DOHH2 (cell line): ENCODE data around the gene PELI2.

Experiments used
- H3F3A ChIP-seq: fragments of 200-600 bp; sonication (generic), shearing (Covaris generic); 2 replicates; pipeline ENCODE4 v1.6.0; 2016; ENCODE audit warnings: antibody characterized with exemption, mild to moderate bottlenecking; ENCODE audit not compliant: control insufficient read depth, insufficient read depth
- H3K27ac ChIP-seq: fragments of 200-600 bp; sonication (generic); 2 replicates; pipeline ENCODE4 v1.5.1; 2014; ENCODE audit warnings: low read depth, mild to moderate bottlenecking, low read length, moderate library complexity
- H3K27me3 ChIP-seq: fragments of 200-600 bp; sonication (generic); 2 replicates; pipeline ENCODE4 v1.6.1; 2014; ENCODE audit warnings: mild to moderate bottlenecking, low read length, mixed read lengths; ENCODE audit not compliant: control insufficient read depth
- H3K36me3 ChIP-seq: fragments of 200-600 bp; sonication (generic); 2 replicates; pipeline ENCODE4 v1.6.1; 2014; ENCODE audit warnings: mild to moderate bottlenecking, low read length, moderate library complexity, mixed read lengths; ENCODE audit not compliant: control insufficient read depth
- H3K4me1 ChIP-seq: fragments of 200-600 bp; sonication (generic); 2 replicates; pipeline ENCODE4 v1.6.1; 2014; ENCODE audit warnings: mild to moderate bottlenecking, low read length, mixed read lengths; ENCODE audit not compliant: control insufficient read depth
- H3K4me2 ChIP-seq: fragments of 200-600 bp; sonication (generic); 2 replicates; pipeline ENCODE4 v1.6.0; 2014; ENCODE audit warnings: mild to moderate bottlenecking, low read length, moderate library complexity
- H3K4me3 ChIP-seq: fragments of 200-600 bp; sonication (generic); 2 replicates; pipeline ENCODE4 v1.5.1; 2014; ENCODE audit warnings: mild to moderate bottlenecking, low read length, mixed read lengths
- H3K79me2 ChIP-seq: fragments of 200-600 bp; sonication (generic); 2 replicates; pipeline ENCODE4 v1.6.1; 2014; ENCODE audit warnings: mild to moderate bottlenecking, low read length, mixed read lengths; ENCODE audit not compliant: control insufficient read depth
- H3K9me2 ChIP-seq: fragments of 200-600 bp; sonication (generic); replicated peaks from 2 replicates; pipeline ENCODE4 v1.6.1; 2014; ENCODE audit warnings: mild to moderate bottlenecking, low read length, mixed read lengths; ENCODE audit not compliant: control insufficient read depth
- H3K9me3 ChIP-seq: fragments of 200-600 bp; sonication (generic); 2 replicates; pipeline ENCODE4 v1.6.1; 2014; ENCODE audit warnings: antibody characterized with exemption, low read length, mixed read lengths; ENCODE audit not compliant: control insufficient read depth, insufficient read depth
- H4K20me1 ChIP-seq: fragments of 200-600 bp; sonication (generic); 2 replicates; pipeline ENCODE4 v1.6.0; 2014; ENCODE audit warnings: low read depth, mild to moderate bottlenecking, antibody characterized with exemption, low read length, moderate library complexity; ENCODE audit not compliant: control insufficient read depth, insufficient read depth
- EZH2phosphoT487 ChIP-seq: fragments of 200-600 bp; sonication (generic); IDR thresholded peaks from 2 replicates; pipeline ENCODE4 v1.6.1; 2017; ENCODE audit warnings: borderline replicate concordance, mild to moderate bottlenecking, antibody characterized with exemption, low read length, moderate library complexity, mixed read lengths
- TF ChIP-seq, protein P1 (sequence below): fragments of 200-600 bp; sonication (generic); IDR thresholded peaks from one replicate; pipeline ENCODE4 v1.5.1; 2014; ENCODE audit warnings: antibody characterized with exemption, mild to moderate bottlenecking, low read depth, low read length; ENCODE audit not compliant: poor library complexity, severe bottlenecking

The PELI2 gene

DNA sequence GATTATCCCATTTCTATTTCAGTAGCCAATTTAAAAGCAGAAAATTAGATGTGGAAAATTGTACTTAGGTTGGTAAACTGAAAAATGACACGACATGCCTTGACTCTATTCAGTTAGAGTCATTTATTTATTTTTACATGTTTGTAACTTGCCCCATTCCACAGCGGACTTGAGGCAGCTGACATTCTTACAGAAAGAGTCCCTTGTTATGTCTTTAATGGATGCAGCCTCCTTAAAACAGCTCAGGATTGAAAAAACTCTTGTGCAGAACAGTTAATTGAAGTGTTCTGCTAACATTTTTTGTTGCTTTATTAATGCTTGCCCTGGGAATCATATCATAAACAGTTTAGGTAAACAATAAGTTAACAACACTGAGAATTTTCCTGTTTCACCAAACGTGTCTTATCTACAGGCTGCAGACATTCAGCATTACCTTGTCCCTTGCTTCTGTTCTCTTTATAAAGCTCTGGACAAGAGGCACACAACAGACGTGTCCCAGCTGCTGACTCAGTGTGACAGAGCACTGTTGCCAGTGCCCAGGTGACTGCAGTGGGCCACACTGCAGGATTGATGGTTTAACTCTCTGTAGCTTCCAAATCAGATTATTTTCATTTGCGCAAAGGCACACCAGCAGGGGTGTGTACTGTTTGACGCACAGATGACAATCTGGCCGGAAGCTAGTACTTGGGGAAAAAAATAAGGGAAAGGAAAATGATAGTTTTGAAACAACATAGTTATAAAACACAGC is 101.6 kb downstream of the PELI2 start:
- Histone ChIP-seq H4K20me1 (no peaks in the 10 kb centered on the region), H3K27ac (no peak overlapping the region), H3K27me3 (no peaks in the 10 kb centered on the region), H3K4me1 (no peaks in the 10 kb centered on the region), H3F3A (no peaks in the 10 kb centered on the region), H3K79me2 (no peaks in the 10 kb centered on the region), H3K4me3 (no peak overlapping the region), H3K36me3 (no peaks in the 10 kb centered on the region), H3K9me3 (no peaks in the 10 kb centered on the region), H3K9me2 (no peaks in the 10 kb centered on the region), H3K4me2 (no peak overlapping the region)
- no peak for TF ChIP-seq EZH2phosphoT487
- TF ChIP-seq, protein P1, sequence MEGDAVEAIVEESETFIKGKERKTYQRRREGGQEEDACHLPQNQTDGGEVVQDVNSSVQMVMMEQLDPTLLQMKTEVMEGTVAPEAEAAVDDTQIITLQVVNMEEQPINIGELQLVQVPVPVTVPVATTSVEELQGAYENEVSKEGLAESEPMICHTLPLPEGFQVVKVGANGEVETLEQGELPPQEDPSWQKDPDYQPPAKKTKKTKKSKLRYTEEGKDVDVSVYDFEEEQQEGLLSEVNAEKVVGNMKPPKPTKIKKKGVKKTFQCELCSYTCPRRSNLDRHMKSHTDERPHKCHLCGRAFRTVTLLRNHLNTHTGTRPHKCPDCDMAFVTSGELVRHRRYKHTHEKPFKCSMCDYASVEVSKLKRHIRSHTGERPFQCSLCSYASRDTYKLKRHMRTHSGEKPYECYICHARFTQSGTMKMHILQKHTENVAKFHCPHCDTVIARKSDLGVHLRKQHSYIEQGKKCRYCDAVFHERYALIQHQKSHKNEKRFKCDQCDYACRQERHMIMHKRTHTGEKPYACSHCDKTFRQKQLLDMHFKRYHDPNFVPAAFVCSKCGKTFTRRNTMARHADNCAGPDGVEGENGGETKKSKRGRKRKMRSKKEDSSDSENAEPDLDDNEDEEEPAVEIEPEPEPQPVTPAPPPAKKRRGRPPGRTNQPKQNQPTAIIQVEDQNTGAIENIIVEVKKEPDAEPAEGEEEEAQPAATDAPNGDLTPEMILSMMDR, result no peak

DNA sequence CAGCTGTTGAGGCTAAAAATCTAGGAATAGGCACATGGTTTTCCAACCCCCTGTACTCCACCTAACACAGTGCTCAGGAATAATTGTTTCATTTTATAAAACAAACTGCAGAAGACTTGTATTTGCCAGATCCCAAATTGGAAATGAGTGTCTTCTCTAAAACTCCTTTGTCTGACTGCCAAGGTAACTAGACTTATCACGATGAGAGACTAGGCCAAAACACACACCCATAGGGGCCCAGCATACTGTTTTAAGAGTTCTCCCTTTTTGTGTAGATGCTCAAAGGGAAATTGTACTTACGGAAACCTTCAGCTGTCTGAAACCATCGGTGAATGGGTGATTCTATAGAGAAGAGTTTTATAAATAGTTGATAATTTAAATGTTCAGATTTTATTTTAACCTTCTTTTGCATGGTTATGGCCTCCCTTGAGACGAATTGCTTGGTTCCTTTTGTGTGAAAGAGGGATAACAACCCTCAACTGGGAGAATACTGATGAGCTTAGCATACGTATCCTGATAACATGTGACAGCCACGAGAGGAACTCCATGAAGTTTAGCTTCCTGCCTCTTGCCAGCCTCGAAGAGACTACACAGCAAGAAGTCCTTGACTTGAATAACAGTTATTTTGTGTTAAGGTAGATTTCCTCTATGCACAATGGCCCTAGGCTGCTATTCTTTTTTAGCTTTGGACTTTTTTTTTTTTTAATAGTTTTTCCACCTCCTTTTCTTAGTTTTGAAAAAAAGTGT is 103.3 kb downstream of the PELI2 start:
- Histone ChIP-seq H3K36me3 (no peaks in the 10 kb centered on the region), H3K4me2 (no peak overlapping the region), H3K4me3 (no peak overlapping the region), H4K20me1 (no peaks in the 10 kb centered on the region), H3K27ac (no peak overlapping the region), H3F3A (no peaks in the 10 kb centered on the region), H3K27me3 (no peaks in the 10 kb centered on the region), H3K79me2 (no peaks in the 10 kb centered on the region), H3K9me2 (no peaks in the 10 kb centered on the region), H3K4me1 (no peaks in the 10 kb centered on the region), H3K9me3 (no peaks in the 10 kb centered on the region)
- no peak for TF ChIP-seq EZH2phosphoT487
- TF ChIP-seq, protein P1, result no peak

DNA sequence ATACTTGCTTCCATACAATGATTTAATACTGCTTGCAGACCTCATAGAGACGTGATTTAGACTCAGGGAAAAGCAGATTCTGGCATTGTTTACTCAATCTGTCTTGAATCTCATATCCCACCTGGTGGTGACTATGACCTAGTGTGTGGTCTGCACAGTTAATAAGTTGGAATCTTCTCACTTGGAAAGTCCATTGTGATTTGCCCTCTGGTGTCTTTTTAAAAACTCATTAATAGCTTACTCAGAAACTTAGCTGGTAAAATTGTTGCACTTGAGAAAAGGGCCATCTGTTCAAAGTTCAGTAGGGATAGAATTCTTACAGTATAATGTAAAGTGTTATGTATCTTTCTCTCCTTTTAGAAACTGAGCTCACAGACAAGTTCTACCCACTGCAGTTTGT is 106.0 kb downstream of the PELI2 start:
- Histone ChIP-seq H3K79me2 (no peaks in the 10 kb centered on the region), H3K27ac (no peak overlapping the region), H3K4me2 (no peak overlapping the region), H4K20me1 (no peaks in the 10 kb centered on the region), H3K27me3 (no peaks in the 10 kb centered on the region), H3K36me3 (no peaks in the 10 kb centered on the region), H3F3A (no peaks in the 10 kb centered on the region), H3K9me3 (no peaks in the 10 kb centered on the region), H3K4me1 (no peaks in the 10 kb centered on the region), H3K4me3 (no peak overlapping the region), H3K9me2 (no peaks in the 10 kb centered on the region)
- TF ChIP-seq EZH2phosphoT487, result no peak
- TF ChIP-seq, protein P1, result no peak
